ENCODE results near the gene SCARB1. TPM values are rescaled to one million over a fixed set of nuclear protein-coding genes. Genes with fewer than 3 reads are reported as not detected.

SCARB1 gene
- total and polyA plus RNA-seq, 2 of the 13 experiments (the other 11 are each of a cell fraction or from before 2014, with no cell fraction given), result 63.4 to 160 TPM

- no peak overlapping the region for H3K27ac ChIP-seq (ENCODE audit: extremely low read length, insufficient read depth, low read length)
- FAIRE-seq, result no peak
- no peak overlapping the region for H3K4me3 ChIP-seq (replicated peaks in 1 of 3; ENCODE audit: insufficient read depth in 1 of 3, low read depth in 2 of 3, low read length in 3 of 3)
- POLR2A ChIA-PET, result no interaction called here
- no peaks in the 10 kb centered on the region for H3K27me3 ChIP-seq (ENCODE audit: control insufficient read depth in 1 of 2, insufficient read depth in 2 of 2, low read length in 2 of 2)
- intact Hi-C loops (cut with micrococcal nuclease; ENCODE audit: unreplicated experiment), result no loop called here
- no peak overlapping the region for H3K9ac ChIP-seq (ENCODE audit: insufficient read depth, low read depth, low read length)
- H3K4me2 ChIP-seq (ENCODE audit: low read depth, low read length), result no peak overlapping the region
- BruUV-seq (replicated peaks), result no TSS peak
- H4K20me1 ChIP-seq (ENCODE audit: insufficient read depth, low read length), result no peaks in the 10 kb centered on the region
- H2AFZ ChIP-seq (ENCODE audit: low read length), result no peak overlapping the region
- no peak for ATAC-seq
- TF ChIP-seq, protein P1, sequence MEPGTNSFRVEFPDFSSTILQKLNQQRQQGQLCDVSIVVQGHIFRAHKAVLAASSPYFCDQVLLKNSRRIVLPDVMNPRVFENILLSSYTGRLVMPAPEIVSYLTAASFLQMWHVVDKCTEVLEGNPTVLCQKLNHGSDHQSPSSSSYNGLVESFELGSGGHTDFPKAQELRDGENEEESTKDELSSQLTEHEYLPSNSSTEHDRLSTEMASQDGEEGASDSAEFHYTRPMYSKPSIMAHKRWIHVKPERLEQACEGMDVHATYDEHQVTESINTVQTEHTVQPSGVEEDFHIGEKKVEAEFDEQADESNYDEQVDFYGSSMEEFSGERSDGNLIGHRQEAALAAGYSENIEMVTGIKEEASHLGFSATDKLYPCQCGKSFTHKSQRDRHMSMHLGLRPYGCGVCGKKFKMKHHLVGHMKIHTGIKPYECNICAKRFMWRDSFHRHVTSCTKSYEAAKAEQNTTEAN (CRISPR knock-in tag; conservative IDR thresholded peaks at IDR 0.05), result no peak
- TF ChIP-seq ZNF30 (CRISPR knock-in tag; IDR thresholded peaks at IDR 0.05), result no peak
- no peak for TF ChIP-seq ZFP36 (IDR thresholded peaks at IDR 0.05; ENCODE audit: borderline replicate concordance, low read depth, low read length, partially characterized antibody)
- TF ChIP-seq ZNF569 (CRISPR knock-in tag; IDR thresholded peaks at IDR 0.05; ENCODE audit: borderline replicate concordance), result no peak
- TF ChIP-seq ZNF343 (CRISPR knock-in tag; IDR thresholded peaks at IDR 0.05), result no peak
- TF ChIP-seq ZNF280B (CRISPR knock-in tag; IDR thresholded peaks at IDR 0.05; ENCODE audit: borderline replicate concordance), result no peak
- no peak for TF ChIP-seq SMAD9 (CRISPR knock-in tag; IDR thresholded peaks at IDR 0.05)
- TF ChIP-seq ZNF232 (CRISPR knock-in tag; IDR thresholded peaks at IDR 0.05; ENCODE audit: borderline replicate concordance), result no peak
- TF ChIP-seq EEA1 (CRISPR knock-in tag; IDR thresholded peaks at IDR 0.05; ENCODE audit: borderline replicate concordance), result no peak
- no peak for TF ChIP-seq SIX4 (CRISPR knock-in tag; IDR thresholded peaks at IDR 0.05)
- TF ChIP-seq ZNF878 (CRISPR knock-in tag; IDR thresholded peaks at IDR 0.05), result no peak
- TF ChIP-seq KLF13 (CRISPR knock-in tag; IDR thresholded peaks at IDR 0.05), result no peak
- no peak for TF ChIP-seq CSRNP1 (CRISPR knock-in tag; IDR thresholded peaks at IDR 0.05)
- TF ChIP-seq SALL1 (CRISPR knock-in tag; IDR thresholded peaks at IDR 0.05), result no peak
- no peak for TF ChIP-seq RBM39 (IDR thresholded peaks at IDR 0.05; ENCODE audit: low read depth, low read length, poor library complexity, severe bottlenecking)
- no peak for TF ChIP-seq ISX (CRISPR knock-in tag; conservative IDR thresholded peaks at IDR 0.05)
- TF ChIP-seq ZNF570 (CRISPR knock-in tag; IDR thresholded peaks at IDR 0.05; ENCODE audit: borderline replicate concordance), result no peak
- TF ChIP-seq, protein P2, sequence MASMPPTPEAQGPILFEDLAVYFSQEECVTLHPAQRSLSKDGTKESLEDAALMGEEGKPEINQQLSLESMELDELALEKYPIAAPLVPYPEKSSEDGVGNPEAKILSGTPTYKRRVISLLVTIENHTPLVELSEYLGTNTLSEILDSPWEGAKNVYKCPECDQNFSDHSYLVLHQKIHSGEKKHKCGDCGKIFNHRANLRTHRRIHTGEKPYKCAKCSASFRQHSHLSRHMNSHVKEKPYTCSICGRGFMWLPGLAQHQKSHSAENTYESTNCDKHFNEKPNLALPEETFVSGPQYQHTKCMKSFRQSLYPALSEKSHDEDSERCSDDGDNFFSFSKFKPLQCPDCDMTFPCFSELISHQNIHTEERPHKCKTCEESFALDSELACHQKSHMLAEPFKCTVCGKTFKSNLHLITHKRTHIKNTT (CRISPR knock-in tag; IDR thresholded peaks at IDR 0.05), result no peak
- no peak for TF ChIP-seq RXRA (CRISPR knock-in tag; IDR thresholded peaks at IDR 0.05)
- TF ChIP-seq STAG1 (CRISPR knock-in tag; IDR thresholded peaks at IDR 0.05), result no peak
- 97% methylated on average over 12 of the region's 13 CpGs for WGBS (ENCODE audit: low lambda C conversion rate)
- CTCF ChIA-PET (ENCODE audit: low intra/inter-chr PET ratio, low total read pairs), result no interaction called here
- no peaks in the 10 kb centered on the region for H3K9me3 ChIP-seq (ENCODE audit: low read length)
- H3K79me2 ChIP-seq (ENCODE audit: insufficient read depth, low read length), result no peaks in the 10 kb centered on the region
- H3K4me1 ChIP-seq (ENCODE audit: insufficient read depth, low read length), result no peaks in the 10 kb centered on the region
- in situ Hi-C loops (cut with HindIII; ENCODE audit: extremely low pct_ligation_motif_present, low pct_unique_long_range_greater_than_20kb), result no loop called here
- H3K36me3 ChIP-seq (replicated peaks in 1 of 2; ENCODE audit: control insufficient read depth in 1 of 2, insufficient read depth in 2 of 2, low read length in 2 of 2), result peaks cover 38 to 82% of the 10 kb centered on the region in 2 experiments
- DNase-seq (ENCODE audit: low spot score), result no peak
Observed at GRCh38 chr12:124792156-124792555, 71.5 kb downstream of the SCARB1 start.
